Medulla oblongata (tissue), 1 donor: ENCODE measurements around the gene SERGEF.
A peak's percentile ranks its signal among the peaks of the same experiment; 100 is the strongest.
"Not testable (repeated sequence)": the region's sequence is repeated elsewhere in the genome, so short reads cannot be mapped to it uniquely, and the experiment has no call there.

ENCODE experiments used
- DNase-seq: peaks from one replicate; pipeline ENCODE4 v3.0.0-alpha.2; 2015; ENCODE audit errors: extremely low spot score

The SERGEF gene

GRCh38 chr11:17907046-17907445 lies 105.8 kb downstream of the SERGEF start:
- DNase-seq: no peak

GRCh38 chr11:17906436-17906835 lies 106.4 kb downstream of the SERGEF start:
- peak; percentile 9 for DNase-seq

GRCh38 chr11:17905477-17905876 lies 107.4 kb downstream of the SERGEF start:
- no peak for DNase-seq

GRCh38 chr11:17901481-17901880 lies 111.4 kb downstream of the SERGEF start:
- no peak for DNase-seq

GRCh38 chr11:17898782-17899181 lies 114.1 kb downstream of the SERGEF start:
- DNase-seq: no peak

- no peak for DNase-seq
Observed at GRCh38 chr11:17898071-17898470, 114.8 kb downstream of the SERGEF start.

GRCh38 chr11:17897495-17897894 lies 115.4 kb downstream of the SERGEF start:
- DNase-seq: no peak

GRCh38 chr11:17896496-17897151 lies 116.2 kb downstream of the SERGEF start:
- DNase-seq: not testable (repeated sequence)

- DNase-seq: peak; percentile 55
Observed at GRCh38 chr11:17894929-17895658, 117.8 kb downstream of the SERGEF start.

GRCh38 chr11:17892409-17892808 lies 120.4 kb downstream of the SERGEF start:
- no peak for DNase-seq

- no peak for DNase-seq
Observed at GRCh38 chr11:17890325-17890724, 122.5 kb downstream of the SERGEF start.

- DNase-seq: no peak
Observed at GRCh38 chr11:17887779-17888178, 125.1 kb downstream of the SERGEF start.

- DNase-seq: no peak
Observed at GRCh38 chr11:17883946-17884345, 128.9 kb downstream of the SERGEF start.

GRCh38 chr11:17883057-17883456 lies 129.8 kb downstream of the SERGEF start:
- DNase-seq: no peak

GRCh38 chr11:17878743-17879142 lies 134.1 kb downstream of the SERGEF start:
- DNase-seq: no peak

GRCh38 chr11:17877886-17878285 lies 135.0 kb downstream of the SERGEF start:
- no peak for DNase-seq

GRCh38 chr11:17876827-17877226 lies 136.0 kb downstream of the SERGEF start:
- DNase-seq: no peak

GRCh38 chr11:17875891-17876290 lies 137.0 kb downstream of the SERGEF start:
- no peak for DNase-seq

- DNase-seq: peak; percentile 58
Observed at GRCh38 chr11:17873586-17873985, 139.3 kb downstream of the SERGEF start.

- DNase-seq: not testable (repeated sequence)
Observed at GRCh38 chr11:17868398-17868797, 144.4 kb downstream of the SERGEF start.

GRCh38 chr11:17867341-17867740 lies 145.5 kb downstream of the SERGEF start:
- no peak for DNase-seq

GRCh38 chr11:17865765-17866428 lies 146.9 kb downstream of the SERGEF start:
- DNase-seq: no peak

GRCh38 chr11:17864478-17864941 lies 148.3 kb downstream of the SERGEF start:
- no peak for DNase-seq
